Measurements from ENCODE around the gene CNNM2.

The CNNM2 gene

DNA sequence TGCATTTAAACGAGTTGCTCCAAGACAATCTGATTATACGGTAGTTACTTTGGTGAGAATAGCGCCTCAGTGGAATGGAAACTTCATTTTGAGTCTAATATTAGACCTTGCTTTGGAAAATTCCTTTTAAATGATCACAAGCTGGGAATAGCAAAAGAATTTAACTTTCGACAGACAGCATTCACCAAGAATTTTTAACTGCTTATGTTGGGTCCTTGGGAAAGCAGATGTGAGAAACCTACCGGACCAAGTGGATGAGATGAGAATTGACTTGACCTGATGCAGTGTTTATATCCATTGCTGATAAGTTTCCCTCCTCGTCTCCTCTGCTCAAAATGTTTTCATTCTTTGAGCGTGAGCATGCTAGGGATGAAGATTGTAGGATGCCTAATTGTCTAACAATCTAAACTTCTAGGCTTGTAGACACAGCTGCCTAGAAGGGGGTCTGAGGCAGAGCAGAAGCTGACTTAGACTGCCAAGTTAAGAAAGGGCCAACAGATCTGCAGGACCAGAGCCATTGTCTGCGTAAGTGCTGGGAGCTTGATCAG is 126.9 kb downstream of the CNNM2 start:
- Histone ChIP-seq H3K36me3 (ENCODE audit: low read length) (no peaks in the 10 kb centered on the region), H3K79me2 (ENCODE audit: insufficient read depth, low read length) (no peaks in the 10 kb centered on the region), H3K4me3 (ENCODE audit: insufficient read depth, low read length, poor library complexity, severe bottlenecking) (no peak overlapping the region), H3K4me2 (ENCODE audit: low read depth, low read length, poor library complexity, severe bottlenecking) (no peak overlapping the region), H2AFZ (ENCODE audit: low read depth, low read length, severe bottlenecking) (no peak overlapping the region), H3F3A (ENCODE audit: insufficient read depth) (no peaks in the 10 kb centered on the region), H3K27me3 (ENCODE audit: low read length) (no peaks in the 10 kb centered on the region), H4K20me1 (ENCODE audit: low read depth, low read length) (no peaks in the 10 kb centered on the region), H3K9me3 (ENCODE audit: insufficient read depth, low read length) (no peaks in the 10 kb centered on the region), H3K27ac (ENCODE audit: low read depth, low read length) (no peak overlapping the region), H3K9ac (ENCODE audit: low read length) (no peak overlapping the region), H3K9me2 (replicated peaks; ENCODE audit: insufficient read depth, low read length) (no peaks in the 10 kb centered on the region)
- TF ChIP-seq, protein P1, sequence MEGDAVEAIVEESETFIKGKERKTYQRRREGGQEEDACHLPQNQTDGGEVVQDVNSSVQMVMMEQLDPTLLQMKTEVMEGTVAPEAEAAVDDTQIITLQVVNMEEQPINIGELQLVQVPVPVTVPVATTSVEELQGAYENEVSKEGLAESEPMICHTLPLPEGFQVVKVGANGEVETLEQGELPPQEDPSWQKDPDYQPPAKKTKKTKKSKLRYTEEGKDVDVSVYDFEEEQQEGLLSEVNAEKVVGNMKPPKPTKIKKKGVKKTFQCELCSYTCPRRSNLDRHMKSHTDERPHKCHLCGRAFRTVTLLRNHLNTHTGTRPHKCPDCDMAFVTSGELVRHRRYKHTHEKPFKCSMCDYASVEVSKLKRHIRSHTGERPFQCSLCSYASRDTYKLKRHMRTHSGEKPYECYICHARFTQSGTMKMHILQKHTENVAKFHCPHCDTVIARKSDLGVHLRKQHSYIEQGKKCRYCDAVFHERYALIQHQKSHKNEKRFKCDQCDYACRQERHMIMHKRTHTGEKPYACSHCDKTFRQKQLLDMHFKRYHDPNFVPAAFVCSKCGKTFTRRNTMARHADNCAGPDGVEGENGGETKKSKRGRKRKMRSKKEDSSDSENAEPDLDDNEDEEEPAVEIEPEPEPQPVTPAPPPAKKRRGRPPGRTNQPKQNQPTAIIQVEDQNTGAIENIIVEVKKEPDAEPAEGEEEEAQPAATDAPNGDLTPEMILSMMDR (IDR thresholded peaks at IDR 0.05; ENCODE audit: insufficient read depth, low read length, poor library complexity, severe bottlenecking): no peak
- TF ChIP-seq EZH2phosphoT487 (conservative IDR thresholded peaks at IDR 0.05; ENCODE audit: low read length): no peak

DNA sequence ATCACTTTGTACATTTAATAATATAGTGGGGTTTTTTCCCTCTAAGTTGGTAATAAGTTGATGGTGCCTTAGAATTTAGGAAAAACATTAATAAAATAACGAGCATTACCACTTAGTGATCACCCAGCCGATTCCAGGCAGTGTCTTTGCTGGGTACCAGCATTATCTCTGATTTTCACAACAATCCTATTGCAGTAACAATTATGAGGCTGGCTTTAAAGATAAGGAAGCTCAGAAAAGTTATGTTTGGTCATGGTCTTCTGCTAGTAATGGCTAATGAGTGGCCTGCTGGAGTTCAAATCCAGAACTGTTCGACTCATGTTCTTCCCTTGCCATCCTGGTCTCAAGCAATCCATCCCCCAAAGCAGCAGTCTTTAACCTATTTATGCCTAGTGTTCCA is 127.9 kb downstream of the CNNM2 start:
- Histone ChIP-seq H3K4me2 (ENCODE audit: low read depth, low read length, poor library complexity, severe bottlenecking) (no peak overlapping the region), H4K20me1 (ENCODE audit: low read depth, low read length) (no peaks in the 10 kb centered on the region)
- TF ChIP-seq EZH2phosphoT487 (conservative IDR thresholded peaks at IDR 0.05; ENCODE audit: low read length): no peak
- TF ChIP-seq, protein P1 (IDR thresholded peaks at IDR 0.05; ENCODE audit: insufficient read depth, low read length, poor library complexity, severe bottlenecking): no peak

DNA sequence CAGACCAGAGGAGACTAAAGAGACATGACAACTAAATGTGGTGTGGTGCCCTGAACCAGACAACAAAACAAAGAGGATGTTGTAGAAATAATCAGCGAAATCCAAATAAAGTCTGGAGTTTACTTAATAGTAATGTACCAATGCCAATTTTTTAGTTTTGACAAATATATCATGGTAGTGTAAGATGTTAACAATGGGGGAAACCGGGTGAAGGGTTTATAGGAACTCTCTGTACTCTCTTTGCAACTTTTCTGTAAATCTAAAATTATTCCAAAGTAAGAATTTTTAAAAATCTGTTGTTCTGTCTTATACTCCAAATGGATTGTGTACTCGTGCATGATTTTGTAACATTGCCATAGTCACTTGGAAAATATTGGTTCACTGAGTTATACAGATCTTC is 129.3 kb downstream of the CNNM2 start:
- Histone ChIP-seq H3K4me2 (ENCODE audit: low read depth, low read length, poor library complexity, severe bottlenecking) (no peak overlapping the region), H3F3A (ENCODE audit: insufficient read depth) (no peaks in the 10 kb centered on the region), H3K9ac (ENCODE audit: low read length) (no peak overlapping the region), H2AFZ (ENCODE audit: low read depth, low read length, severe bottlenecking) (no peak overlapping the region), H3K4me3 (ENCODE audit: insufficient read depth, low read length, poor library complexity, severe bottlenecking) (no peak overlapping the region), H3K27me3 (ENCODE audit: low read length) (no peaks in the 10 kb centered on the region), H3K9me3 (ENCODE audit: insufficient read depth, low read length) (no peaks in the 10 kb centered on the region), H3K79me2 (ENCODE audit: insufficient read depth, low read length) (no peaks in the 10 kb centered on the region), H3K27ac (ENCODE audit: low read depth, low read length) (no peak overlapping the region), H4K20me1 (ENCODE audit: low read depth, low read length) (no peaks in the 10 kb centered on the region), H3K36me3 (ENCODE audit: low read length) (no peaks in the 10 kb centered on the region), H3K9me2 (replicated peaks; ENCODE audit: insufficient read depth, low read length) (no peaks in the 10 kb centered on the region)
- TF ChIP-seq, protein P1 (IDR thresholded peaks at IDR 0.05; ENCODE audit: insufficient read depth, low read length, poor library complexity, severe bottlenecking): no peak
- TF ChIP-seq EZH2phosphoT487 (conservative IDR thresholded peaks at IDR 0.05; ENCODE audit: low read length): no peak

More for the DNA sequence above, 127.9 kb downstream of the CNNM2 start:
- Histone ChIP-seq H3K27ac (ENCODE audit: low read depth, low read length) (no peak overlapping the region), H3K9me2 (replicated peaks; ENCODE audit: insufficient read depth, low read length) (no peaks in the 10 kb centered on the region), H3K9me3 (ENCODE audit: insufficient read depth, low read length) (no peaks in the 10 kb centered on the region), H3F3A (ENCODE audit: insufficient read depth) (no peaks in the 10 kb centered on the region), H2AFZ (ENCODE audit: low read depth, low read length, severe bottlenecking) (no peak overlapping the region), H3K27me3 (ENCODE audit: low read length) (no peaks in the 10 kb centered on the region), H3K4me3 (ENCODE audit: insufficient read depth, low read length, poor library complexity, severe bottlenecking) (no peak overlapping the region), H3K9ac (ENCODE audit: low read length) (no peak overlapping the region), H3K79me2 (ENCODE audit: insufficient read depth, low read length) (no peaks in the 10 kb centered on the region), H3K36me3 (ENCODE audit: low read length) (no peaks in the 10 kb centered on the region)

Measured in SU-DHL-6 (cell line).